HG03045 (cell line): ENCODE results near the gene SLC35G3.
"Not testable (repeated sequence)": the region's sequence is repeated elsewhere in the genome, so short reads cannot be mapped to it uniquely, and the experiment has no call there.

Experiments used
- ATAC-seq: cut with Tn5 transposase; IDR thresholded peaks from one replicate; pipeline ENCODE4 v1.9.1; 2021; ENCODE audit warnings: mild to moderate bottlenecking, moderate library complexity; ENCODE audit not compliant: unreplicated experiment

Gene SLC35G3

DNA sequence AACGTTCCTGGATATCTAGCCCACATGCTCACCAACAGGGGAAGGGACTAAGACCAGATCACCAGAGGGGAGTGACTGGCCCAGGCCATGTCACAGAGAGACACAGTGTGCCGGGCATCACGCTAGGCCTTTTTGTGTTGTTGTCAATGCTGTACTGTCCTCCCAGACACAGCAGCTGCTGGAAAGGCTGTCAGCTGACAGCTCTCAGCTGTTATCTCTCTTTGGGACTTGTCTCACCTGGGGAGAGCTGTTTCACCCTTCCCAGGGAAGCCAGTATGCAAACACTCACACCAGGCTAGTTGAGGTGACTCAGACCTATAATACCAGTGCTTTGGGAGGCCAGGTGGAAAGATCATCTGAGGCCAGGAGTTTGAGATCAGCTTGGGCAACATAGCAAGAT, 27.1 kb downstream of the SLC35G3 start:
- ATAC-seq, result no peak

- ATAC-seq, result no peak
These were observed 27.7 kb downstream of the SLC35G3 start for GRCh38 chr17:35166526-35166925.

- ATAC-seq, result no peak
These were observed 29.5 kb downstream of the SLC35G3 start for GRCh38 chr17:35164716-35165115.

GRCh38 chr17:35163886-35164285, 30.3 kb downstream of the SLC35G3 start:
- no peak for ATAC-seq

- no peak for ATAC-seq
These were observed 31.4 kb downstream of the SLC35G3 start for GRCh38 chr17:35162755-35163154.

DNA sequence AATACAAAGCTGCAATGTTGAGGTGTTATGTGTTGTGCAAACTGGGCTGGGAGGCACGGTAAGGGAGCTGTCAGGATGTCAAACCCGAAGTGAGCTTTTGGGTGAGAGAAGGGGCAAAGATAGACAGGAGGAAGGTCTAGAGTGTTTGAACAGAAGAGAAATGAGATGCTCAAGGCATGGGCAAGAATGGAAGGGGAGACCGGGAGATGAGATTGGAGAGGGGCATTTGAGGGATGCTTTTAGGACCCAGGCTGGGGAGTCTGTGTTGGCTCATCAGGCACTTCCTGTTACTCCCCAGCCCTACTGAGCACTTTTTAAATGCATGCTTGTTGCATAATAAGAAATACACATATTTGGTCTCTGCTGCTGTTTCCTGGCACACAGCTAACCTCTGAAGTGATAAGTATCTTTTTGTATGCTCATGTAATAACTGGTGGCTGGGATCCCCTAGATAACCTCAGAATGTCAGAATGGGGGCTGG, 32.9 kb downstream of the SLC35G3 start:
- ATAC-seq, result no peak

DNA sequence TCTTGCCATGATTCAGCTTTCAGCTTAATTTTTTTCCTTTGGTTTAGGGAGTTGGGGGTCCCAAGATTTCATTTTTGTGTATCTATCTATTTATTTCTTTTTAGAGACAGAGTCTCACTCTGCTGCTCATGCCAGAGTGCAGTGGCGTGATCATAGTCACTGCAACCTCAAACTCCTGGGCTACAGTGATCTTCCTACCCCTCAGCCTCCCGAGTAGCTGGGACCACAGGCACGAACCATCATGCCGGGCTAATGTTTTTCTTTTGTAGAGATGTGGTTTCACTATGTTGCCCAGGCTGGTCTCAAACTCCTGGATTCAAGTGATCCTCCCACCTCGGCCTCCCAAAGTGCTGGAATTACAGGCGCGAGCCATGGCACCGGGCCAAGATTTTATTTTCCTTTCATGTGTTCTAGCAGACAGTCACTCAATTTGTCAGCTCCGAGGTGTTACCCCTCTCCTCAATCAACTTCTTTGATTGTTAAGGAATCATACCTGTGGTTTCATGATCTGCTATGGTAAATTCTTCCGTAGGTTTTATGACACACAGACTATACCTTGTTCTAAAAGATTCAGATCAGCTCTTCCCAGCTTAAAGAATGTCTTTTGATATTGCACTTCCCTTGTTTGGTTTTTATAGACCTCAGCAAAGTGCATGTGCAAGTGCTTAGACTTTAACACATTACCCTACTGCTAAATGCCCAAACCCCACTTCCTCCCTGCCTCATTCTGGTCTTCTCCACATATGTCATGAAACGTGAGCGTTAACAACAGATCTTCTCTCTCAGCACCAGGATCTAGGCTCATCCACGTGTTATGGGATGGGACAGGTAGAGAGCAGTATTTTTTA, 33.6 kb downstream of the SLC35G3 start:
- no peak for ATAC-seq

DNA sequence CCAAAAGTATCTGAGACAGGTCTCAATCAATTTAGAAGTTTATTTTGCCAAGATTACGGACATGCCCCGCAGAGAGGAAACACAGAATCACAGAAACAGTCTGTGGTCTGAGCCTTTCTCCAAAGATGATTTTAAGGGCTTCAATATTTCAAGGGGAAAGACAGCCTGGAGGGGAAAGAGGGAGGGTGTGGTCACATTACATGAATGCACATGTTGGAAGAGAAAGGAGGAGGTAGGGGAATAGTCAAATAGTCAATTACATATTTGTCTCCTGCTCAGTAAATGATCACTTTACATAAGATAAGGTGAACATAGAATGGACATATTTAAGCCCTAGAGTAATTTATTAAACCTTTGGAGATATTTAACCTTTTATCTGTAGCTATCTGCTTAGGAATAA, 34.3 kb downstream of the SLC35G3 start:
- ATAC-seq, result no peak

- ATAC-seq, result no peak
These were observed 38.9 kb downstream of the SLC35G3 start for GRCh38 chr17:35155246-35155645.

DNA sequence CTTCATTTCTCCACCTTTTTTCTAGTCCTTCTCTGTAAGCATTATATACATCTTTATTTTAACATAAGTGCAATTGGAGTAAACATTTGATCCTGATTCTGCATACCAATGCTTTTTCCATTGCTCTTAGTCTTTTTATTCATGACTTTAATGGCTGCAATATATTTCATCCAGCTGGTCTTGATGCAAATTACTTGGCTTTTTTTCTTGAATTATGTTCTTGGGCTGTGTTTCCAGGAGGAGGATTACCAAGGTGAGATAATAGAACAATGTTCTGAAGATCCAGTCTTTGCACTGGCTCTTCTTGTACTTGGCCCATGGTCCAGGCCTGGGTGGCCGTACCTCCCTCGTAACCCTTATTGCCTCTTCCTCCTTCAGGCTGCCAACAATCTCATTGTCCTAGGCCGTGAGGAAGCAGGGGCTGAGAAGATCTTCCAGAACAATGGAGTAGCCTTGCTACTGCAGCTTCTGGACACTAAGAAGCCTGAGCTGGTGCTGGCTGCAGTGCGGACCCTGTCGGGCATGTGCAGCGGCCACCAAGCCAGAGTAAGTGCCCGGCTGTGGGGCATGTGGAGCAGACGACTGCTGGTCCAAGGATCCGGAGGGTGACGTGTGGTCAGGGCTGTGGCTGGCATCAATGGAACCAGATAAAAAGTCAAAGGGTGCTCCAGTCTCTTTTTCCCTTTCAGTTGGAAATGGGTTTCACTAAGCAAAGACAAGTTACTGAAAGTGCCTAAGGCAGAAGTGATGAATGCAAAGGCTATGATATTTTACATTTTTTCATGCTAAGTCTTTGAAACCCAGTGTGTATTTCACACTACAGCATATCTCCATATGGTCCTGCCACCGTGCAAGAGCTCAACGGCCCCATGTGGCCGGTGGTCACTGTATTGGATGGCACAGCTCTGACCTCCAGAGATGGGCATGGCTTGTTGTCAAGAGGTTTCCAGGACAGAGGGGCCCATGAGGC, 39.7 kb downstream of the SLC35G3 start:
- no peak for ATAC-seq

- no peak for ATAC-seq
These were observed 41.6 kb downstream of the SLC35G3 start for GRCh38 chr17:35152421-35153140.

- not testable (repeated sequence) for ATAC-seq
These were observed 43.1 kb downstream of the SLC35G3 start for GRCh38 chr17:35151080-35151479.

- no peak for ATAC-seq
These were observed 44.3 kb downstream of the SLC35G3 start for GRCh38 chr17:35149941-35150340.

GRCh38 chr17:35148144-35148543, 46.0 kb downstream of the SLC35G3 start:
- no peak for ATAC-seq

- no peak for ATAC-seq
These were observed 46.8 kb downstream of the SLC35G3 start, which contains the start of gene UNC45B for GRCh38 chr17:35147375-35147905. Gene UNC45B, plus strand, starts transcription at chr17:35147817. Its CDS starts 447 bp downstream, at chr17:35148264.

GRCh38 chr17:35146214-35146833, 47.9 kb downstream of the SLC35G3 start:
- ATAC-seq, result no peak

DNA sequence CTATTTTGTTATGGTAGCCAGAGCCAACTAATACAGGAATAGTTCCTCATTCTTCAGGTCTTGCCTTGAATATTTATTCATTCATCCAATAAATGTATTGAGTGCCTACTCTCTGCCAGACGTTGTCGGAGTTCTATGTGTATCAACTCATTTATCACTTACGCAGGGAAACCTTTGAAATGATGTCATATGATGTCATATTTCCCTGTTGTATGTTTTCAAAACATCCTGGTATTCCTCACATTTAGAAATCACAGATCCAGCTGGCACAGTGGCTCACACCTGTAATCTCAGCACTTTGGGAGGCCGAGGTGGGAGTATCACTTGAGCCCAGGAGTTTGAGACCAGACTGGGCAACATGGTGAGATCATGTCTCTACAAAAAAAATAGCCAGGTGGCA, 49.4 kb downstream of the SLC35G3 start:
- ATAC-seq, result no peak
